NCI-H226 (cell line): ENCODE results near the gene UNK.
"Not testable (repeated sequence)": the region's sequence is repeated elsewhere in the genome, so short reads cannot be mapped to it uniquely, and the experiment has no call there.

ENCODE experiments used
- DNase-seq: peaks from one replicate; pipeline ENCODE4 v3.0.0-alpha.2; 2015

Gene UNK

GRCh38 chr17:75774991-75775668 is 9.5 kb upstream of the UNK start:
- DNase-seq: no peak

- no peak for DNase-seq
Measured at GRCh38 chr17:75776386-75777295, 8.0 kb upstream of the UNK start.

- no peak for DNase-seq
Measured at GRCh38 chr17:75777296-75777922, 7.2 kb upstream of the UNK start.

GRCh38 chr17:75778066-75778860 is 6.3 kb upstream of the UNK start:
- not testable (repeated sequence) for DNase-seq

DNA sequence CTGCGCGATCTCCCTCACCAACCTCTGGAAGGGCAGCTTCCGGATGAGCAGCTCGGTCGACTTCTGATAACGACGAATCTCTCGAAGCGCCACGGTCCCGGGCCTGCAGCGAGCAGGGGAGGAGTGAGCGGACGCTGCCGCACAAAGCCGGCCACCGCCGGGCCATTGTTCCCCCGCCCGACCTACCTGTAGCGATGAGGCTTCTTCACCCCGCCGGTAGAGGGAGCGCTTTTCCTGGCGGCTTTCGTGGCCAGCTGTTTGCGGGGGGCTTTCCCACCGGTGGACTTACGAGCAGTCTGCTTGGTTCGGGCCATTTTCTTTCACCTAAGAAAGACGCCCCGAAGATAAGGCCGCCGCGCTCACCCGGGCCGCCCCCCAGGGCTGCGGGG is 5.8 kb upstream of the UNK start:
- DNase-seq: no peak

- peak; percentile 99 for DNase-seq
Measured at GRCh38 chr17:75779250-75779986, 5.2 kb upstream of the UNK start.

DNA sequence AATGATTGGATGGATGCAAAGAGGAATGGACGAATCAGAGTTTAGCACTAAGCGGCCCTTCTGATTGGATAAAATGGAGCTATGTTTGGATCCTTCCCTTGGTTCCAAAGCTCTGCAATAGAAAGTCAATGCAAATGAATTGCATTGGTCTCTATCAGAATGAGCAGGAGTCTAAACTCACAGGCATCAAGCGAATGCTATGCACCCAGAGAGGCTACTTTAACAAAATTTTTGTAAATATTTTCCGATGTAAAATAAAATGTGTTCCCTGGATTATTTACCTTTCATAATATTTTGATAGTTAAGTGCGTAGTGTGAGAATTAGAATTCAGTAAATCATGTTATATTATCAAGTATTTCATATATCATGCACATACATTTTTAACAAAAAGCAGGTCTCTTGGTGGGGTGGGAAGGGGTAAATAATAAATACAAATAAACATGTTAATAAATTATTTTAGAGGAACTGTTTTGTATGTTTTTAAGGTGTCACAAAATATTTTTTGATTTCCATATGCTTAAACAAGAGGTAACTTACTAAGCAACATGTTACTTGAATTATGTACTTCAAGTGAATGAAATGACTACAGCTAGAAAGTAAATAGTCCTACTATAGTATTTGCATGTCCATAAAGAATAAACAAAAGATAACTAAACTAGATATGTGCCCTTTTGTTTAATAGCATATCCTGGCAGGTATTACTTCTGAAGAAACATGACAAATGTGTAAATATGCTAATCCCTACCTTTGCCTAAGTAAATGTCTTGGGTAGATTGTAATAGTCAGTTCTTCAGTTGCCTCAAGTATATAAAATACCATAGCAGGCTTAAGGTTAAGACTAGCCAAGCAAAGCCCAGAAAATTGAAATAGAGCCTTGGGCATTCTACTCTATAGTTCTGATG is 4.4 kb upstream of the UNK start:
- DNase-seq: no peak

DNA sequence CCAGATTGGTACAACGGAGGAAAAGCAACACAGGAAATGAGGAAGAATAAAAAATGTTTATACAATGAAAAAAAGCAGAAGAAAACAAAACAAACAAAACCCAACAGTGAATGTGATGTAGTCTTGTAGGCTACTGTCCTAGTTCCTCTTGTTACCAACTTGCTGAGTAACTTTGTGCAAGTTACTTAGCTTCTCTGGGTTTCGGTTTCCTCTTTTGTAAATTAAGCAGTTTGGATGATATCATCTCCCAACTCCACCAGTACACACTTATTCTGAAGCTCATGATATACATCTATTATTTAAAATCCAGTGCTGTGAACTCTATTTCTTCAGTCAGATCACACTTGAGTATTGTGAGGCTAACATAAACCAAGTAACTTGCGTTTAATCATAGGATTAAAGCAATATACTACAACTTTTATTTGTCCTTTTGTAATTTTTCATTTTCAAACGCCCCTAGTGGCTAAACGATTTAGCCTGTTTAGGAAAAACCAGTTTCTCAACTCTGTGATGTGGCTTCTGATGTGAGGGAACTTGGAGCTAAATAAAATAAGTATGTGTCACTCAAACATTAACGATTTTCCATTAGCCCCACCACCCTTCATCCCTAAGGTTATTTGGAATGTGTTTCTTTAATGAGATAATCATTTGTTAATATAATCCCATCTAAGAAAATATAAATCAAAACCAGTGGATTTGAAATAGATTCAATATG is 1.4 kb upstream of the UNK start:
- DNase-seq: no peak

- DNase-seq: no peak
Measured at GRCh38 chr17:75783803-75784472, 668 bp upstream of the UNK start.

- peak; percentile 83 for DNase-seq
Measured at GRCh38 chr17:75785016-75785890, 647 bp downstream of the UNK start.

- no peak for DNase-seq
Measured at GRCh38 chr17:75791254-75791653, 6.6 kb downstream of the UNK start.

- DNase-seq: no peak
Measured at GRCh38 chr17:75793460-75793859, 8.9 kb downstream of the UNK start.

DNA sequence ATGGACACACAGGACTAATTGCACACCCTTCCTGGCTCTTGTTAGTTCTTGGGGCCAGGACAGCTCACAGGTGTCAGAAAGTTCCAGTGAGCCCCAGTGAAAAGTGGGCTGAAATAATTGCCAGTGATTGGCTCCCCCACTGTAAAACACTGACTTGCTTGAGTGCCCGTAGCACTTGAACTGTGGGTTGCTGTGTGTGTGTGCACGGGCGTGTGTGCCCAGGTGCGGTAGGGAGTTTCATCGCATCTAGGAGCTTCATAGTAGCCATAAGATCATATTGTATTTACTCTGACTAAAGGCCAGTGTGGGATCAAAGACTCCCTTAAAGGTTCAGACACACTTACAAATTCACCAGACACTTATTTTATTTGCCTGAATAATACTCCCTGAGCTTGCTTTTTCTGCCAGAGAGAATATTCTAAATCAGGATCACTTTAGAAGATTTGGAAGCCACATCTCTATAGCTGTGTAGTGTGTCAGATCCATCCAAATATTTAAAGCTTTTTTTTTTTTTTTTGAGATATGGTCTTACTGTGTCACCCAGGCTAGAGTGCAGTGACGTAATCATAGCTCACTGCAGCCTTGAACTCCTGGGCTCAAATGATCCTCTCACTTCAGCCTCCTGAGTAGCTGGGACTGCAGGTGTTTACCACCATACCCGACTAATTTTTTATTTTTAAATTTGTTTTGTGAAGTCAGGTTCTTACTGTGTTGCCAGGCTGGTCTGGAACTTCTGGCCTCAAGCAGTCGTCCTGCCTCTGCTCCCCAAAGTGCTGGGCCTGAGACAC is 11.4 kb downstream of the UNK start:
- DNase-seq: no peak

DNA sequence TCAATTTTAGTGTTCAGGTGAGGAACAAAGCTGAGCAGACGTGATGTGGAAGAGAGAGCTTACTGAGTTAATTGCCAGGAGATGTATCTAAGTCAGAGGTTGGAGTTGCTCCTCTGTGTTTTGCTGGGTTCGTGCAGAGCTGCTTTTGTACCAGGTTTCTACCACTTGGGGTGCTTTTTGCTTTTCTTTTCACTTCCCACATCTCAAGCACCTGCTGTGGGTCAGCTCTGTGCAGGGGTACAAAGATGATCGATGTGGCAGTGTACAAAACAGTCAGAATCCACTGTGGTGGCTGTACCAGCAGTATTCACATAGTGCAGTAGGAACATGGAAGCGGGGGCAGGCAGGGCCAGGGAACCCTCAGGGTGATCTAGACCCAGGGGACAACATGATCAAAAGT is 14.8 kb downstream of the UNK start:
- DNase-seq: no peak

DNA sequence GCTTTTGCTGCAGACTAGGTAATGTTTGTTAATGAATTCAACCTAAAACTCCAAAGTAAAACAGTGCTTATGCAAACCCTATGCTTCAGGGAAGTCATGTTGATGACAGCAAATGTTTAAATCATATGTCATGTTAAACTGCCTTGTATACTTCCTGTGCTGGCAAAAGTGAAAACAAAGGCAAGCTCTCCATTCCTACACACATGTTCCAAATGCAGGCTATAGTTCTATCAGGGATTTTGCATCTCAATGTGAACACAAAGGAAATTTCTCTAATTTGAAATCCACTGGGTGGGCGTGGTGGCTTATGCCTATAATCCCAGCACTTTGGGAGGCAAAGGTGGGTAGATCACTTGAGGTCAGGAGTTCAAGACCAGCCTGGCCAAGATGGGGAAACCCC is 19.3 kb downstream of the UNK start:
- no peak for DNase-seq

DNA sequence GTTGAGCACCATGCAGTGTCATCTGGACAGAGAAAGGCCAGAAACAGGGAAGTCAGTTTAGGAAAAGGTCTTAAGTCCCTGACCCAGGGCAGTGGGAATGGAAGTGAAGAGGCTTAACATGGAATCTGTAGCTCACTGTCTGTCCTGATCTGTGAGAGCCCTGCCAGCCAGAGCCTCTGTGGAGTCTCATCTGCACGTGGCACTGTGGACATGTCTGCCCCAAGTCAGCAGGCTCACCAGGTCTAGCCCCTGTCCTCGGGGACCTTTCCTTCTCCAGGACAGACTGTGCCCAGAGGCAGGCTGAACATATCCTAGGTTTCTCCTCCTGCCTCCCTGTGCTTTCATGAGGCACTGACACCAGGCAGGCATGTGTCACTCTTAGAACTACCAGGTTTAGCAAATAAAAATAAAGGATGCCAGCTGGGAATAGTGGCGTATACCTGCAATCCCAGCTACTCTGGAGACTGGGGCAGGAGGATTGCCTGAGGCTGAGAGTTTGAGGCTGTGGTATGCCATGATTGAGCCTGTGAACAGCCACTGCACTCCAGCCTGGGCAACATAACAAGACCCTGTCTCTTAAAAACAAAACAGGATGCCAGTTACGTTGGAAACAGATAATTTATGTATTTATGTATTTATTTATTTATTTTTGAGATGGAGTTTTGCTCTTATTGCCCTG is 22.4 kb downstream of the UNK start:
- DNase-seq: no peak

- DNase-seq: no peak
Measured at GRCh38 chr17:75807861-75808260, 23.3 kb downstream of the UNK start.

DNA sequence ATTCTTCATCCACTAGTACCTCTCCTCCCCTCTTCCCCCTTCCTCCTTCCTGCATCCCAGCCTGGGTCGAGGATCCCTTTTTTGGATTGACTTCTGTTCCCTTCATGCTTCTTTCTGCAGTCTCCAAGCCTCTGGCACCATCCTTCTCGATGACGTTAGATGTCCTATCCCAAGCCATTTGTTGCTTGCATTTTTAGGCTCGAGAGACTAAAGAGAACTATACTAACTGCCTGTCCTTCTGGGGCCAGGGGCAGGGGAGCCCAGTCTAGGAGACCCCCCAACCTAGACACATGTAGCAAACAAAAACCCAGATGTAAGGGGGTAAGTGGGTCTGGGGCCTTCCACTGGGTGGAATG is 23.9 kb downstream of the UNK start:
- no peak for DNase-seq
